Measurements from ENCODE around the gene COMMD1. TPM values are rescaled to one million over a fixed set of nuclear protein-coding genes. Genes with fewer than 3 reads are reported as not detected.

COMMD1 gene
- total RNA-seq, 1 experiment from 2014 or later, result 31.7 TPM

DNA sequence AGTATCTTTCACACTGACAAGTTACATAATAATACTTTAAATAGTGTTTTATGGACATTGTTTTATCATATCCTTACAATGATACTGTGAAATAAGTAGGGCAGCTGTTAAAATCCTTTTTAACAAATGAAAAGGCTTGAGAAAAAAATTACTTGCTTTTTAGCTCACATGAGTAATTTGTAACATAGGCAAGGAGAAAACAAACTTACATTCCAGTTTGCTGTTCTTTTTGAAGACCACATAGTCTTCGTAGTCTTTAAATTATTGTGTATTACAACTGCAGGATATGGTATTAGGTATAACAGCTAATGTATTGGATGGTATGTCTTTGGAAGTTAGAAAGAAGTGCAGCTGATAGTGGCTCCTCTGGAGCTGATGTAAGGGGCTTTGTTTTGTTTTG is 130.8 kb downstream of the COMMD1 start:
- intact Hi-C loops (cut with micrococcal nuclease), result no loop called here
- no peak overlapping the region for H3K9ac ChIP-seq (ENCODE audit: low read length)

DNA sequence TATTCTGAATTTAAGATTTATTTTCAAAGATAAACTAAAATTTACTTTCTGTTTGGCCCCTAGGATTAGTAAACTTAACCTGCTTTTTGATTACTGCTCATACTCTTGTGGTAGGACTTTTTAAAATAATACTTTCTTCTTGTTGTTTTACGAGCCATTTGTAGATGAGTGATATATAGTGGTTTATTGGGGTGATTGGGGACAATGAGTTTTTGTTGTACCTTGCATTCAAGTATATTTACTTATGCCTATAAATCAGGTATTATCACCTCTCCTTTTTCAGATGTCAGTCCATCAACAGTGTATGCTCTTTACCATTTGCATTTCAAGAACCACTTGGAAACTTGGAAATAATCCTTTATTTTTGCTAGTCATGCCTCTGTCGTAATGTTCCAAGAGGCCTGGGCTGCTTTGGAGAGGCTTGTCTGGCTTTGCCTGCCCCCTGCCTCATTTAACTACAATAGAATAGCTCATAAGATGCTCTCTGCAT is 131.3 kb downstream of the COMMD1 start:
- DNase-seq, result no peak
- Histone ChIP-seq H3K4me2 (ENCODE audit: low read length) (no peak overlapping the region), H2AFZ (ENCODE audit: low read length) (no peak overlapping the region), H3K9ac (ENCODE audit: low read length) (no peak overlapping the region), H3F3A (ENCODE audit: low read length, unreplicated experiment) (no peaks in the 10 kb centered on the region), H4K20me1 (ENCODE audit: low read length) (no peaks in the 10 kb centered on the region), H3K4me3 (ENCODE audit: low read length) (no peak overlapping the region), H3K9me3 (ENCODE audit: low read length) (no peaks in the 10 kb centered on the region), H3K4me1 (ENCODE audit: insufficient read depth, low read length) (peaks cover 12% of the 10 kb centered on the region), H3K36me3 (ENCODE audit: low read depth, low read length) (no peaks in the 10 kb centered on the region), H3K27me3 (ENCODE audit: low read length) (no peaks in the 10 kb centered on the region), H3K79me2 (ENCODE audit: low read length) (no peaks in the 10 kb centered on the region), H3K9me2 (replicated peaks; ENCODE audit: low read length) (no peaks in the 10 kb centered on the region), H3K27ac (ENCODE audit: low read length) (no peak overlapping the region)
- BruUV-seq (replicated peaks), result no TSS peak
- no peak; the same call in 1 of the 2 replicates for ATAC-seq
- TF ChIP-seq EZH2 (IDR thresholded peaks at IDR 0.05; ENCODE audit: low read length, unreplicated experiment), result no peak
- TF ChIP-seq, protein P1, sequence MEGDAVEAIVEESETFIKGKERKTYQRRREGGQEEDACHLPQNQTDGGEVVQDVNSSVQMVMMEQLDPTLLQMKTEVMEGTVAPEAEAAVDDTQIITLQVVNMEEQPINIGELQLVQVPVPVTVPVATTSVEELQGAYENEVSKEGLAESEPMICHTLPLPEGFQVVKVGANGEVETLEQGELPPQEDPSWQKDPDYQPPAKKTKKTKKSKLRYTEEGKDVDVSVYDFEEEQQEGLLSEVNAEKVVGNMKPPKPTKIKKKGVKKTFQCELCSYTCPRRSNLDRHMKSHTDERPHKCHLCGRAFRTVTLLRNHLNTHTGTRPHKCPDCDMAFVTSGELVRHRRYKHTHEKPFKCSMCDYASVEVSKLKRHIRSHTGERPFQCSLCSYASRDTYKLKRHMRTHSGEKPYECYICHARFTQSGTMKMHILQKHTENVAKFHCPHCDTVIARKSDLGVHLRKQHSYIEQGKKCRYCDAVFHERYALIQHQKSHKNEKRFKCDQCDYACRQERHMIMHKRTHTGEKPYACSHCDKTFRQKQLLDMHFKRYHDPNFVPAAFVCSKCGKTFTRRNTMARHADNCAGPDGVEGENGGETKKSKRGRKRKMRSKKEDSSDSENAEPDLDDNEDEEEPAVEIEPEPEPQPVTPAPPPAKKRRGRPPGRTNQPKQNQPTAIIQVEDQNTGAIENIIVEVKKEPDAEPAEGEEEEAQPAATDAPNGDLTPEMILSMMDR (conservative IDR thresholded peaks at IDR 0.05; ENCODE audit: low read depth, low read length), result no peak
- no peak for TF ChIP-seq EZH2phosphoT487 (IDR thresholded peaks at IDR 0.05; ENCODE audit: borderline replicate concordance, low read length)
- ChIA-PET POLR2A (ENCODE audit: unreplicated experiment) (no interaction called here), CTCF (no interaction called here)
- intact Hi-C loops (cut with micrococcal nuclease), result no loop called here

More for the DNA sequence above, 130.8 kb downstream of the COMMD1 start:
- BruUV-seq (replicated peaks), result no TSS peak
- Histone ChIP-seq H3K4me3 (ENCODE audit: low read length) (no peak overlapping the region), H4K20me1 (ENCODE audit: low read length) (no peaks in the 10 kb centered on the region), H3K9me2 (replicated peaks; ENCODE audit: low read length) (no peaks in the 10 kb centered on the region), H3K4me1 (ENCODE audit: insufficient read depth, low read length) (peaks cover 12% of the 10 kb centered on the region), H3F3A (ENCODE audit: low read length, unreplicated experiment) (no peaks in the 10 kb centered on the region), H3K4me2 (ENCODE audit: low read length) (no peak overlapping the region), H3K27ac (ENCODE audit: low read length) (no peak overlapping the region), H3K9me3 (ENCODE audit: low read length) (no peaks in the 10 kb centered on the region), H3K79me2 (ENCODE audit: low read length) (no peaks in the 10 kb centered on the region), H3K27me3 (ENCODE audit: low read length) (no peaks in the 10 kb centered on the region), H3K36me3 (ENCODE audit: low read depth, low read length) (no peaks in the 10 kb centered on the region), H2AFZ (ENCODE audit: low read length) (no peak overlapping the region)
- DNase-seq (no peak), ATAC-seq (no peak)
- POLR2A ChIA-PET (ENCODE audit: unreplicated experiment), result no interaction called here
- TF ChIP-seq EZH2phosphoT487 (IDR thresholded peaks at IDR 0.05; ENCODE audit: borderline replicate concordance, low read length), result no peak
- TF ChIP-seq, protein P1 (conservative IDR thresholded peaks at IDR 0.05; ENCODE audit: low read depth, low read length), result no peak
- TF ChIP-seq EZH2 (IDR thresholded peaks at IDR 0.05; ENCODE audit: low read length, unreplicated experiment), result no peak
- CTCF ChIA-PET, result no interaction called here

DNA sequence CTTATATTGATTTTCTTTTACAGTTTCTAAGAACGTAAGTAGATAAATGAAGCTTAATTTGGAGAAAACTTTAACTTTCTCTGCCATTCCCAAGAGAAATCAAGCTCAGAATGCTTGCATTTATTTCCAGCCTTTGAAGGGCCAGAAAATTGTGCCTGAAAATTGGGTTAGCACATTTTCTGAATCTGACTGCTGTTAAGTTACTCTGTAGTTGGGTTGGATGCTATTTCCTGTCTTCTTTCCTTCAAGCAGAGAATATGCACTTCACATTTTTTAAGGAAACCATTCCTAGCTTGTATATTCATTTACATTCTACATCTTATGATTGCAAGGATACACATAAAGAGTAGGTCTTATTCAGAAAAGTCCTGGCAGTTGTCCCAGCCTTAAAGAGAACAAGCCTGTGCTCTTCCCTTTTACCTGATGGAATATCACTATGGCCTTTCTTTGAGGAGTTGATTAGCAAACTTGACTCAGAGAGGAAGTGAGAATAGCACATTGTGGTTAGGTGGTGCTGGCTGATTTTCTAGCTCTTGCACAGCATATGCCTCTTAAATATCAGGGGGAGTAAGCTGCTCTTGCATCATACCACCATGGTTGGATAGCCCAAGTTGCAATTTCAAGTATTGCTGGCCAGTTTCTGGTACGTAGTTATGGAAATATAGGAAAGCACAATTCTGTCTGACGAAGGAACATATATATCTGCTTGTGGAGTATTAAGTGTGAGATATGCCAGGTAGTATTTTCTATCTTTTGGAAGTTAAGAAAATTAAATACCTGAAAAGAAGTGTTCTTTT is 133.7 kb downstream of the COMMD1 start:
- H3K27me3 ChIP-seq (ENCODE audit: low read length), result no peaks in the 10 kb centered on the region
- no peak overlapping the region for H3K4me2 ChIP-seq (ENCODE audit: low read length)
- no peaks in the 10 kb centered on the region for H3K9me2 ChIP-seq (replicated peaks; ENCODE audit: low read length)
- POLR2A ChIA-PET (ENCODE audit: unreplicated experiment), result interaction anchor here (0.6 kb wide), 1 partner anchor 74 kb away, joined by 3 read pairs; no protein-coding TSS in a partner anchor
- H3K79me2 ChIP-seq (ENCODE audit: low read length), result no peaks in the 10 kb centered on the region
- H3K4me1 ChIP-seq (ENCODE audit: insufficient read depth, low read length), result peaks cover 30% of the 10 kb centered on the region
- H3K36me3 ChIP-seq (ENCODE audit: low read depth, low read length), result no peaks in the 10 kb centered on the region
- DNase-seq, result peak; percentile 75
- no peak for TF ChIP-seq EZH2 (IDR thresholded peaks at IDR 0.05; ENCODE audit: low read length, unreplicated experiment)
- TF ChIP-seq EZH2phosphoT487 (IDR thresholded peaks at IDR 0.05; ENCODE audit: borderline replicate concordance, low read length), result no peak
- TF ChIP-seq, protein P1 (conservative IDR thresholded peaks at IDR 0.05; ENCODE audit: low read depth, low read length), result no peak
- intact Hi-C loops (cut with micrococcal nuclease), result no loop called here
- H2AFZ ChIP-seq (ENCODE audit: low read length), result no peak overlapping the region
- CTCF ChIA-PET, result no interaction called here
- no peak overlapping the region for H3K4me3 ChIP-seq (ENCODE audit: low read length)
- H3K9me3 ChIP-seq (ENCODE audit: low read length), result no peaks in the 10 kb centered on the region
- peak; percentile 25 for ATAC-seq
- no peaks in the 10 kb centered on the region for H4K20me1 ChIP-seq (ENCODE audit: low read length)
- H3K9ac ChIP-seq (ENCODE audit: low read length), result no peak overlapping the region
- BruUV-seq (replicated peaks), result no TSS peak
- peak overlapping the region; percentile 13; the same call in 1 of the 2 replicates for H3K27ac ChIP-seq (ENCODE audit: low read length)
- H3F3A ChIP-seq (ENCODE audit: low read length, unreplicated experiment), result peaks cover 6% of the 10 kb centered on the region

Data from PC-3 (cell line).